Thymus (tissue), 14 donors: ENCODE results near the gene TBC1D10A. TPM values are rescaled to one million over a fixed set of nuclear protein-coding genes. Genes with fewer than 3 reads are reported as not detected.

Source experiments
- DNase-seq, 9 donors: peaks; one replicate each; pipeline ENCODE4 v3.0.0-alpha.2; 2013; ENCODE audit warnings: low spot score in 9 of 9, low read depth in 6 of 9, missing footprints in 1 of 9
- H3K27ac ChIP-seq, 2 donors: one replicate each; pipeline ENCODE4 v1.5.1; 2013; ENCODE audit warnings: control low read depth in 1 of 2, low read depth in 1 of 2, low read length in 1 of 2, mild to moderate bottlenecking in 1 of 2, moderate library complexity in 1 of 2
- H3K27me3 ChIP-seq, 2 donors: one replicate each; pipeline ENCODE4 v1.5.1; 2013; ENCODE audit warnings: low read length in 1 of 2; ENCODE audit not compliant: control insufficient read depth in 2 of 2, insufficient read depth in 1 of 2
- H3K36me3 ChIP-seq, 2 donors: one replicate each; pipeline ENCODE4 v1.5.1; 2013; ENCODE audit warnings: low read length in 1 of 2, mild to moderate bottlenecking in 1 of 2, moderate library complexity in 1 of 2; ENCODE audit not compliant: control insufficient read depth in 2 of 2, insufficient read depth in 2 of 2
- H3K4me1 ChIP-seq, 2 donors: one replicate each; pipeline ENCODE4 v1.5.1; 2013; ENCODE audit warnings: low read length in 2 of 2; ENCODE audit not compliant: control insufficient read depth in 2 of 2, insufficient read depth in 2 of 2
- H3K4me3 ChIP-seq, 2 donors: one replicate each; pipeline ENCODE4 v1.5.1; 2013; ENCODE audit warnings: low read length in 2 of 2, control low read depth in 1 of 2, mild to moderate bottlenecking in 1 of 2
- H3K9me3 ChIP-seq, 2 donors: one replicate each; pipeline ENCODE4 v1.5.1; 2013; ENCODE audit warnings: low read length in 1 of 2, mild to moderate bottlenecking in 1 of 2; ENCODE audit not compliant: control insufficient read depth in 2 of 2, insufficient read depth in 1 of 2
- WGBS: extraction: QIAGEN DNeasy Blood & Tissue Kit; methylation state at CpG from one replicate; pipeline ENCODE4 v1.1.7; 2013; 5-methylcytosine and 5-hydroxymethylcytosine counted together
- long read RNA-seq, 10 donors: transcript quantifications; one replicate each; lab custom pipeline, GENCODE V29; 2026
- polyA plus RNA-seq: library from polyadenylated mRNA; stranded (reverse); fragments of 200-250 nt; gene quantifications from one replicate; pipeline ENCODE4 v1.2.3, GENCODE V29; 2013
- total RNA-seq: library from RNA; stranded (reverse); fragments of 120-200 nt; gene quantifications from one replicate; pipeline ENCODE4 v1.2.4, GENCODE V29; 2013
- donor health status: healthy.

TBC1D10A gene
- total RNA-seq: 25.6 TPM
- 39.0 TPM for polyA plus RNA-seq
- long read RNA-seq, donor 1, partial matches to known transcripts: 0 of 2 reads
- long read RNA-seq, donor 1, other reads (novel, unspliced or antisense): 0 of 2 reads
- long read RNA-seq, donor 2, transcript TBC1D10A-201 (9 exons, 2,077 nt): major isoform, 30 of 38 reads
- long read RNA-seq, donor 2, partial matches to known transcripts: 7 of 38 reads
- long read RNA-seq, donor 2, other reads (novel, unspliced or antisense): 0 of 38 reads
- long read RNA-seq, donor 3, transcript TBC1D10A-201 (9 exons, 2,077 nt): major isoform, 17 of 17 reads
- long read RNA-seq, donor 3, partial matches to known transcripts: 0 of 17 reads
- long read RNA-seq, donor 3, other reads (novel, unspliced or antisense): 0 of 17 reads
- long read RNA-seq, donor 4, transcript TBC1D10A-201 (9 exons, 2,077 nt): major isoform, 6 of 6 reads
- long read RNA-seq, donor 4, partial matches to known transcripts: 0 of 6 reads
- long read RNA-seq, donor 4, other reads (novel, unspliced or antisense): 0 of 6 reads
- long read RNA-seq, donor 5, transcript TBC1D10A-201 (9 exons, 2,077 nt): major isoform, 20 of 20 reads
- long read RNA-seq, donor 5, partial matches to known transcripts: 0 of 20 reads
- long read RNA-seq, donor 5, other reads (novel, unspliced or antisense): 0 of 20 reads
- long read RNA-seq, donor 6, transcript TBC1D10A-201 (9 exons, 2,077 nt): major isoform, 18 of 18 reads
- long read RNA-seq, donor 6, partial matches to known transcripts: 0 of 18 reads
- long read RNA-seq, donor 6, other reads (novel, unspliced or antisense): 0 of 18 reads
- long read RNA-seq, donor 7, transcript TBC1D10A-201 (9 exons, 2,077 nt): major isoform, 10 of 10 reads
- long read RNA-seq, donor 7, partial matches to known transcripts: 0 of 10 reads
- long read RNA-seq, donor 7, other reads (novel, unspliced or antisense): 0 of 10 reads
- long read RNA-seq, donor 8, transcript TBC1D10A-201 (9 exons, 2,077 nt): major isoform, 8 of 8 reads
- long read RNA-seq, donor 8, partial matches to known transcripts: 0 of 8 reads
- long read RNA-seq, donor 8, other reads (novel, unspliced or antisense): 0 of 8 reads
- long read RNA-seq, donor 9, transcript TBC1D10A-201 (9 exons, 2,077 nt): major isoform, 5 of 5 reads
- long read RNA-seq, donor 9, partial matches to known transcripts: 0 of 5 reads
- long read RNA-seq, donor 9, other reads (novel, unspliced or antisense): 0 of 5 reads
- long read RNA-seq, donor 10, transcript TBC1D10A-201 (9 exons, 2,077 nt): major isoform, 11 of 11 reads
- long read RNA-seq, donor 10, partial matches to known transcripts: 0 of 11 reads
- long read RNA-seq, donor 10, other reads (novel, unspliced or antisense): 0 of 11 reads

- peak within 1 kb of the TSS; percentile 73 to 89 for H3K4me3 ChIP-seq
- DNase-seq: peak; percentile 78 to 97 (median 91)
- H3K36me3 ChIP-seq: peaks cover 9 to 28% of the 10 kb centered on the region in 2 donors
- no peaks in the 10 kb centered on the region for H3K27me3 ChIP-seq
- H3K9me3 ChIP-seq: no peaks in the 10 kb centered on the region
- peak within 1 kb of the TSS; percentile 83 to 84 for H3K27ac ChIP-seq
- peaks cover 26 to 48% of the 10 kb centered on the region in 2 donors for H3K4me1 ChIP-seq
- WGBS: under 1% methylated on average over 69 of the region's 69 CpGs
Observed at GRCh38 chr22:30326706-30327362, at the start of gene TBC1D10A. TSS of gene TBC1D10A (minus strand) at chr22:30326941. CDS start at chr22:30326881, 60 bp downstream.

GRCh38 chr22:30375312-30375849 is 48.6 kb upstream of the TBC1D10A start:
- WGBS: 97% methylated on average over 13 of the region's 13 CpGs
- H3K9me3 ChIP-seq: peaks cover 0 to 7% of the 10 kb centered on the region in 2 donors
- H3K4me3 ChIP-seq: no peak overlapping the region
- peaks cover 2 to 16% of the 10 kb centered on the region in 2 donors for H3K4me1 ChIP-seq
- no peak overlapping the region for H3K27ac ChIP-seq
- H3K36me3 ChIP-seq: peaks cover 0 to 3% of the 10 kb centered on the region in 2 donors
- DNase-seq: no peak
- H3K27me3 ChIP-seq: peaks cover 0 to 2% of the 10 kb centered on the region in 2 donors

DNA sequence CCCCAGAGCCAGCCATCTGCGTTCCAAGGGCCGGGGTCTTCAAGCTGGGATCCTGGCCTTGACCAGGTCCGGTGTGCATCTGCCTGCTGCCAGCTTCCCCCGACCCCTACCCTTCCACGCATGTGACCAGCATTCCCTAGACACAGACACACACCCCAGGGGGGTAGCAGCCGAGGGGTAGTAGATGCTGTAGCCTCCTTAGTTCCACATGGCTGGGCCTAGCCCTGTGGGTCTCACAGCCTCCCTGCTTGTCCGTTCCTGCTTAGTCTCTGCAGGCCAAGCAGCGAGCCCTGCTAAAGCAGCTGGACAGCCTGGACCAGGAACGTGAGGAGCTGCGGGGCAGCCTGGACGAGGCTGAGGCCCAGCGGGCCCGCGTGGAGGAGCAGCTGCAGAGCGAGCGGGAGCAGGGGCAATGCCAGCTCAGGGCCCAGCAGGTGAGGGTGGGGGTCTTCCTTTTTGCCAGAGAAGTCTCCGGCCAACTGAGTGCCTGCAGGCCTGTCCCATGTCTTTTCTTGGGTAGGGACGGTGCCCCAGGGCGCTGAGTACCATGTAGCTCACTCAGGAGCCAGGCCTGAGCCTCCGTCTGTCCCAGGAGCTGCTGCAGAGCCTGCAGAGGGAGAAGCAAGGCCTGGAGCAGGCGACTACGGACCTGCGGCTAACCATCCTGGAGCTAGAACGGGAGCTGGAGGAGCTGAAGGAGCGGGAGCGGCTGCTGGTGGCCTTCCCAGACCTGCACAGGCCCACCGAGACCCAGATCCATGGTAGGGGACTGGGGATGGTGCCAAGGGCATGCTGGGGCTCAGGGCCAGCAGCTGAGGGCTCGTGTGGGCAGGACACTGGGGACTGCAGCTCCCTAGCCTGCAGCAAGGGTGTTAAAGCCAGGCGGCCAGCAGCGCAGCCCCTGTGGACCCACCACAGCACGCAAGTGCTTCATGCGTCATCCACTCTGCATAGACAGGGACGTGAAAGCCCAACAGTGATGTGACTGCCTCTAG is 46.9 kb upstream of the TBC1D10A start:
- Histone ChIP-seq H3K4me1 (peaks cover 0 to 4% of the 10 kb centered on the region in 2 donors), H3K9me3 (peaks cover 0 to 7% of the 10 kb centered on the region in 2 donors), H3K4me3 (no peak overlapping the region), H3K36me3 (no peaks in the 10 kb centered on the region), H3K27me3 (peaks cover 0 to 2% of the 10 kb centered on the region in 2 donors), H3K27ac (no peak overlapping the region)
- no peak for DNase-seq
- WGBS: 97% methylated on average over 33 of the region's 33 CpGs

DNA sequence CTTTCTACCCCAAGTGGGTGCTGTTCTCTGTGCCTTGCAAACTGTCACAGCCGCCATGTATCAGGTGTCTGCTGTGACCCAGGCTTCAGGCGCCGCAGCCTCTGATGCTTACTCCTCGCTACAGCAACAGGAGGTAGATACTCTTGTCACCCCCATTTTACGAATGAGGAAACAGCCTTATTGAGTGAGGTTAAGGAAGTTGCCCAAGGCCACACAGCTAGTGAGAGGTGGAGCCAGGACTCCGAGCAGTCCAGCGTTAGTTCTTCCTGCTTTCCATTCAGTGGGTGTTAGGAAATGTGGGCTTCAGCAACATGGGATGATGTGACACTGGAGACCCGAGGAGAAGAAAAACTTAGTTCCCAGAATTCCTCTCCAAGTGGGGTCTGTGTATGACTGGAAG is 46.2 kb upstream of the TBC1D10A start:
- H3K4me3 ChIP-seq: no peak overlapping the region
- H3K4me1 ChIP-seq: peaks cover 0 to 4% of the 10 kb centered on the region in 2 donors
- H3K36me3 ChIP-seq: no peaks in the 10 kb centered on the region
- DNase-seq: no peak
- H3K27me3 ChIP-seq: peaks cover 0 to 1% of the 10 kb centered on the region in 2 donors
- WGBS: 87% methylated on average over 8 of the region's 8 CpGs
- H3K9me3 ChIP-seq: peaks cover 0 to 7% of the 10 kb centered on the region in 2 donors
- H3K27ac ChIP-seq: no peak overlapping the region

GRCh38 chr22:30371981-30372380 is 45.2 kb upstream of the TBC1D10A start:
- DNase-seq: no peak
- H3K36me3 ChIP-seq: no peaks in the 10 kb centered on the region
- WGBS: 98% methylated on average over 13 of the region's 13 CpGs
- no peak overlapping the region for H3K27ac ChIP-seq
- peaks cover 0 to 7% of the 10 kb centered on the region in 2 donors for H3K9me3 ChIP-seq
- H3K4me3 ChIP-seq: no peak overlapping the region
- no peaks in the 10 kb centered on the region for H3K27me3 ChIP-seq
- peaks cover 0 to 4% of the 10 kb centered on the region in 2 donors for H3K4me1 ChIP-seq

GRCh38 chr22:30371321-30371720 is 44.6 kb upstream of the TBC1D10A start:
- H3K27ac ChIP-seq: no peak overlapping the region
- H3K4me1 ChIP-seq: peaks cover 0 to 4% of the 10 kb centered on the region in 2 donors
- no peak for DNase-seq
- no peak overlapping the region for H3K4me3 ChIP-seq
- H3K36me3 ChIP-seq: peaks cover 0 to under 1% of the 10 kb centered on the region in 2 donors
- peaks cover 0 to 7% of the 10 kb centered on the region in 2 donors for H3K9me3 ChIP-seq
- no peaks in the 10 kb centered on the region for H3K27me3 ChIP-seq
- WGBS: 97% methylated on average over 9 of the region's 9 CpGs

GRCh38 chr22:30370641-30371230 is 44.0 kb upstream of the TBC1D10A start:
- Histone ChIP-seq H3K36me3 (peaks cover 0 to 4% of the 10 kb centered on the region in 2 donors), H3K27me3 (no peaks in the 10 kb centered on the region), H3K4me3 (no peak overlapping the region), H3K4me1 (peaks cover 0 to 4% of the 10 kb centered on the region in 2 donors), H3K9me3 (peaks cover 0 to 7% of the 10 kb centered on the region in 2 donors), H3K27ac (peak overlapping the region in 1 of 2 donors; percentile 33)
- no peak for DNase-seq
- 93% methylated on average over 19 of the region's 19 CpGs for WGBS
